ENCODE measurements around the gene RPS21.

RPS21 gene

DNA sequence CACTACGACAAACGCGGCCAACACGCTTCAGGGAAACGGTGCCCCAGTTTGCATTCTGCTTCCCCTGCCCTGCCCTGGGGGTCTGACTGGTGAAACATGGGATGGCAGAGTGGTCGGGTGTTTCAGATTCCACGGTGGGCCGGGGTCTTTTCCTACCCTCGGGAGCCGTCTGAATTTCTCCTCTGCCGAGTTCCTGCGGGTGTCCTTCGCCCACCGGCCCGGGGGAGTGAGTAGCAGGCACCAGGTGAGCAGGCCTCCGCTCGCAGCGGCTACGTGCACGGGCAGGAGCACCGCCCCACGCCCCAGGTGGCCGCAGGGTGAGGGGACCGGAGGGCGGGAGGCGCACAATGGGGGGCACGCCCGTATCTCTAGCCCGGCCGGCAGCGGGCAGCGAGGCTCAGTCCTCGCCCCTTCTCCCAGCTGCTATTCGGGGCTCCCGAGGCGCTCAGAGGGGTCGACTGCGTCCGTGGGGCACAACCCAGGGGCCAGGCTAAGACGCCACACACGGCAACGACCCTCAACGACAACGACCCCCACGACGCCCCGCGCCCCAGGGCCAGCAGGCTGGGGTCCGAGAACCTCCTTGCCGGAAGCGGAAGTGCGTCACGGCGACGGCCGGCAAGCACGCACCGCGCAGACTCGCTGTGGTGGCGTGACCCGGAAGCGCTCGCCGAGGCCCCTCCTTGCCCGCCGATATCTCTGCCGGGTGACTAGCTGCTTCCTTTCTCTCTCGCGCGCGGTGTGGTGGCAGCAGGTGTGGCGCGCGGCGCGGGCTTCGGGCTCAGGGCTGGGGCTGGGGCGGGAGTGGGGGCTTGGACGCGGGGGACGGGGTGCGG, at the start of gene RPS21:
RPS21 (plus strand) TSS at position 721 of the 836 bp plus-strand sequence. CDS start 236 bp downstream, outside the sequence.
- peak; percentile 97 for DNase-seq (ENCODE audit: low read depth, low spot score)

DNA sequence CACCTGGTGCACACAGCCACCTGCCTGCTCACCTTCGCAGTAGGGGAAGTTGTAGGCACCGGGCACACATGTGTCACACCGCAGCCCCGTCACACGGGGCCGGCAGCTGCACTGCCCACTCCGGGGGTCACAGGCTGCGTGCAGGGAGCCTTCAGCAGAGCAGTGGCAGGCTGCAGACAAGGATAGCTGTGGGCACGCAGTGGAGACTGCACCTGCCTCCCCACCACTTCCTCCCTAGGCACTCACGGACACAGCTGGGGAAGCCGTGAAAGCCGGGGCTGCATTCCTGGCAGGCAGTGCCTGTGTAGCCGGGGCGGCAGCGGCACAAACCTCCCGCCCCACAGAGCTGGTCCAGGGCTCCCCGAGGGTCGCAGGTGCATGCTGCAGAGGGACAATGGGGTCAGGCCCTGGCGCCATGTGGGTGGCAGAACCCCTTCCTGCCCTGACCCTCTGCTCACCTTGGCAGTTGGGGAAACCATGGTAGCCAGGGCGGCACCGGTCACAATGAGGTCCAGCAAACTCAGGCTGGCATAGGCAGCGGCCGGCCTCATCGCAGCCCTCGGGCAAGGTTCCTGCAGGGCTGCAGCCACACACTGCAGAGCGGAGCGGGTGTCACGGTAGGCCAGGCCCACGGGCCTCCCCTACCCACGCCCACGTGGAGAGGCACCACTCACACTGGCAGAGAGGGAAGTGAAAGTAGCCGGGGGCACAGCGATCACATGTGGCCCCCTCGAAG, 49.2 kb upstream of the RPS21 start:
- no peak for DNase-seq (ENCODE audit: low read depth, low spot score)

DNA sequence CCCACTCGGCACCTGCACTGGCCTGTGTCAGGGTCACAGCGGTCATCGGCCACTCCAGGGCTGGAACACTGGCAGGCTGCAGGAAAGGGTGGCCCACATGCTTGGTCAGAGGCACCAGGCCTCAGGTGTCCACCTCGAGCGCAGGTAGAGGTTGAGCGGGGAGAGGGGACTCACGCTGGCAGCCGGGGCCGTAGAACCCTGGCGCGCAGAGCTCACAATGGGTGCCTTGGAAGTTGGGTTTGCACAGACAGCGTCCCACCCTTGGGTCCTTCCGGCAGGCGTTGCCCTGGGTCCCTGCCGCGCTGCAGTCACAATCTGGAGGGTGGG, 48.6 kb upstream of the RPS21 start:
- no peak for DNase-seq (ENCODE audit: low read depth, low spot score)

DNA sequence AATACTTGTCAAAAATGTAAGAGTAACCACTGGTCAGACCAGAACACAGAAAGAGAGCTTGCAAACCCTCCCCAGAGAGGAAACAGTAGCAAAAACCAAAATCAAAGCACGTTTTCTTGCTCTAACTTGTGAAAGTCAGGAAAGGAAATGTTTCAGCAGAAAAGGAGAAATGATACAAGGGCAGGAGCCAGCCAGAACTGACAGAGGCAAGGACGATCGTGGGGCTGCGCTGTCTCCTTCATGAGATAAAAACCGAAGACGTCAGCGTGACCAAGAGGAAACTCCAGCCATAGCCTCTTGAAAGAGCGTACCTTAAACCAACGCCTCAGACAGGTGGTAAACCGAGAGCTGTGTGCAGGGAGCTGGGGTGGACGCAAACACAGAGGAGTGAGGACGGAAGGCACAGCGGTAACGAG, 47.2 kb upstream of the RPS21 start:
- DNase-seq (ENCODE audit: low read depth, low spot score): no peak

DNA sequence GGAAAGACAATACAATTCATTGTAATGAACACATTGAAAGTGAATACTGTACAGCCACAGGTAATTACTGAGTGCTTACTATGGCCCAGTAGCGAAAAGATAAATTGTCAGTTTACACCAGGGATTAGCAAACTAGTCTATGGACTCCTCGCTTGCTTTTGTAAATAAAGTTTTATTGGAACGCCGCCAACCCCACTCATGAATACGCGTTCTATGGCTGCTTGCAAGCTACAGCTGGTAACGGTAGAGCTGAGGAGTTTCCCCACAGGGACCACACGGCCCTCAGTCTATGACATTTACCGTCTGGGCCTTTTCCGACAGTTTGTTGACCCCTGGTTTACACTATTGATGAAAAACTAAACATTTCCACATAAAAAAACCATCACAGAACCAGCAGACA, 44.0 kb upstream of the RPS21 start:
- DNase-seq (ENCODE audit: low read depth, low spot score): no peak

DNA sequence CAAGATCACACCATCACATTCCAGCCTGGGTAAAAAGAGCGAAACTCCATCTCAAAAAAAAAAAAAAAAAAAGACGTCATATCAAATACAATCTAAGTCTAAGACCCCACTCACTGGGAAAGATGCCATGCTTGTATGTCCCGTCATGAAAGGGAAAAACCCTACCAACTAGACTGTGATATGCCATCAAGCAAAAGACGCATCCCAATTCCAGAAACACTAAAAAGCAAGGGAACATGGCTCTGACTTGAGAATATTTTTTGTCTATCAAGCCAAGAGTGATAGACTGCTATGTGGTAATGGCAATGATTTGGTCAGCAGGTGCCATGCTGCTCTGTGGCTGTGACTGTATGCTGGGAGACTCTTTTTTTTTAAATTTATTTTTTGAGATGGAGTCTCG, 42.8 kb upstream of the RPS21 start:
- no peak for DNase-seq (ENCODE audit: low read depth, low spot score)

DNA sequence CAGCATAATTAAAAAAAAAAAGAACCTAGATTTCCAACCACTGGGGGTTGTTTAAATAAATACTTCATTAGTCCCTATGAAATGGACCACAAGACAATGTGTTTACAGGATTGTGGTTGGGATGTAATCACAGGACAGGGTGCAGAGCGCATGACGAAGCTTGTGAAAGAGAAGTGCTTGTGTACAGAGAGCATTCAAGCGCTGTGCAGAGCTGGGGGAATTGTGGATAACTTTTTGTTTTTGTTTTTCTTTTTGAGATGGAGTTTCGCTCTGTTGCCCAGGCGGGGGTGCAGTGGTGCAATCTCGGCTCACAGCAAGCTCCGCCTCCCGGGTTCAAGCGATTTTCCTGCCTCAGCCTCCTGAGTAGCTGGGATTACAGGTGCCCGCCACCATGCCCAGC, 42.1 kb upstream of the RPS21 start:
- no peak for DNase-seq (ENCODE audit: low read depth, low spot score)

DNA sequence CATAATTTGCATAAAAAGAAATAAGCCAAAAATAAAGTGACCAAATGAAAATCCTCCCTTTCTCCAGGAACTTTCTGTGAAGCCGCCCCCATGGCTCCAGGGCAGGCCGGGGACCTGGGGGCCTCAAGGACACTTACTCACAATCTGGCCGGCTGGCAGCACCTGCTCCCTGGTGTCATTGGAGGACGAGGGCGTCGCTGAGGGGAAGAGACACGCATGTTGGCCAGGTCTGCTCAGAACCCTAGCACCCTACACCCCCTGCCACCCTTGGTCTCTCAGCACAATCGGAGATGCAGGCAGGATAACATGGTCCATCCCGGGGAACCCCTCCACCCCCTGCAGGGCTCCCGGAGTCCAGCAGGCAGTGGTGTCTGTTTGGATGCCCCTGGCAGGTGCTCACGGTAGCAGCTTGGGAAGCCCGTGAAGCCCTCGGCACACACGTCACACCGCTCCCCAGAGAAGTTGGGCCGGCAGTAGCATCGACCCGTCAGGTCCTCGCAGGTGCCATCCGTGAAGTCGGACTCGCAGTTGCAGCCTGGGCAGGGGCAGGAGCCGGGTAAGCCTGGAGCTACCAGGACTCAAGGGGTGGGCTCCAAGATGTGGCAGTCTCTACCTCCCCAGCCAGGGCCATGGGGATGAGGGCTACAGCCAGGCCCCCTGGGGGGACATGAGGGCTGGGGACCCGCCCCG, 41.1 kb upstream of the RPS21 start:
- DNase-seq (ENCODE audit: low read depth, low spot score): no peak

DNA sequence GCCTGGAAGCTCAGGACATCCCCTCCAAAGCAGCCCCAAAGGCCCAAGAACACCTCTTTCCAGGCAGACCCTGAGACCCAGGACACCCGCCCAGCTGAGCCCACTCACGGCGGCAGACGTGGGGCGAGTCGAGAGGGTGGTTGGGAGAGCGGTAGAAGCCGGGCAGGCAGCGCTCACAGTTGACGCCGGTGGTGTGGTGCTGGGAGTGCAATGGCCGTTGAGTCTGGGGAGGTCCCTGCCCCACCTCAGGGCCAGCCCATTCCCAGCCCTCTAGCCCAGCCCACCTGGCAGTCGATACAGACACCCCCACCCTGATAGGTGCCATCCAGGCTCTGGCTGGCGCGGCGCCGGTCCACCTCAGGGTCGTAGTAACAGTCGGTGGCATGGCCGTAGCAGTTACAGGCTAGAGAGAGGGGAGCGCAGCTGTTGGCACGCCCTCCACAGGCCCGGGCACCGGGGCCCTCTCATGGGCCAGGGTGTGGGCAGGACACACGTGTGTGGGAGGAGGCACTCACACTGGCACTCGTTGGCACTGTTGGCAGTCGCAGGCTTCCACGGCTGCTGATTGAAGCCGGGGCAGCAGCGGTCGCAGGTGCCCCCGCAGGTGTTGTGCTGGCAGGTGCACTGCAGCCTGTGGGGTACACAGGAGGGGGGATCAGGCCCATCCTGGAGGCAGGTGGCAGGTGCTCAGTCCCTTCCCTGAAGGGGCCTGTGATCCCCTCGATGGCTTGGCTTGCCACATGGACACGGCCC, 40.3 kb upstream of the RPS21 start:
- no peak for DNase-seq (ENCODE audit: low read depth, low spot score)

DNA sequence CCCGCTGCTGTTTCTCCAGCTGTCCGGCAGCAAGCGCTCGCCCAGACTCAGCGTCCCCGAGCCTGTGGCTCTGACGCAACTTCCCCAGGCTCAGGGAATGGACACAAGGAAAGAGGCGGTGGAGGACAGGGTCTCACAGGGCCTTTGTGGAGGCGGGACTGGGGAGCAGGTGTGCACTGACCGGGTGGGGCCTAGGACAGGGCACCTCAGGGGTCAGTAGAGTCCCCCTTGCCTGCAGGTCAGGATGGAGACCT, 39.8 kb upstream of the RPS21 start:
- DNase-seq (ENCODE audit: low read depth, low spot score): no peak

DNA sequence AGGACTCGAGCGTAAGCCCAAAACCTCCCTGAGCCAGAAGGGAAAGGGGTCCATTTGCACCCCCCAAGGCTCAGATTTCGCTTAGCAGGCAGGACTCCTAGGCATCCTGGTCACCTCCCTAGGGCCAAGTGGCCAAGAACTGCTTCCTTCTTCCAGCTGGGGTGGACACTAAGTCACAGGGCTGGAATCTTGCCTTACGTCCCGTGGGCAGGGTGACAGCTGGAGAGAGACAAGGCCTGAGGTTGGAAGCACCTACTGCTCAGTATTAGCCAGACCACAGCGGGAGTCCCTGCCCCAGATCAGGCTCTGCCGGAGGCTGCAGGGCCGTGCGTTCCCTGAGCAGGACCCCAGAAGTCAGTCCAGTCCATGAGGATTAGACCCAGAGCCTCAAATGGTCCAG, 39.5 kb upstream of the RPS21 start:
- DNase-seq (ENCODE audit: low read depth, low spot score): no peak

DNA sequence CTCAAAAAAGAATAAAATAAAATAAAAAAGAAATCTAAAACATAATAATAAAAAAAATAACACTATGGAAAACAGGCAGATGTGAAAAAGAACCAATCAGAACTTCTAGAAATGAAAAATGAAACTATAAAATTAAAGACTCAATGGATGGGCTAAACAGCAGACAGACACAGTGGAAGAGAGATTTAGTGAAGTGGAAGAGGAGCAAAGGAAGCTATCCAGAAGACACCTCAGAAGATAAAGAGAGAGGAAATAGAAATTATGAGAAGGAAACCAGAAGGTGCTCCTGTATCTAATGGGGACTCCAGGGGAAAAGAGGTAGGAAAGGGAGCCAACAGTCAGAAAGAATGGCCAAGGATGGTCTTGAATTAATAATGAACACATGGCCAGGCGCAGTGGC, 38.3 kb upstream of the RPS21 start:
- no peak for DNase-seq (ENCODE audit: low read depth, low spot score)

DNA sequence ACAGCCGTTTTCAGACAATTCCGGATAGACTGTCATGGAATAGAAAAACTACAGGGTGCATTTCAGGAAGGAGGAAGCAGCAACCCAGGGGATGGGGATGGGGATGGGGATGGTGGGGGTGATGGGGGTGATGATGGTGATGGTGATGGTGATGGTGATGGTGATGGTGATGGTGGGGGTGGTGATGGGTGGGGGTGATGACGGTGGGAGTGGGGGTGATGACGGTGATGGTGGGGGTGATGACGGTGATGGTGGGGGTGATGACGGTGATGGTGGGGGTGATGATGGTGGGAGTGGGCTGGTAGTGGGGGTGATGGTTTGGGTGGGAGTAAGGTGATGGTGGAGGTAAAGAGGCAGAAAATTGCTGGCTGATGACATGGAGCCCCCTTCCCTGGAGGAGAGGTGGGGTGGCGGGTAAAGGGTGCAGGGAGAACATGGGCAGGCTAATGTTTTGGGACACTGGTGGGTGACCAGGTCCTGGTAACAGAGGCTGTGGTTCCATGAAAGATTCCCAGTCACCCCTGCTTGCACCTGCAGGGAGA, 37.3 kb upstream of the RPS21 start:
- no peak for DNase-seq (ENCODE audit: low read depth, low spot score)

DNA sequence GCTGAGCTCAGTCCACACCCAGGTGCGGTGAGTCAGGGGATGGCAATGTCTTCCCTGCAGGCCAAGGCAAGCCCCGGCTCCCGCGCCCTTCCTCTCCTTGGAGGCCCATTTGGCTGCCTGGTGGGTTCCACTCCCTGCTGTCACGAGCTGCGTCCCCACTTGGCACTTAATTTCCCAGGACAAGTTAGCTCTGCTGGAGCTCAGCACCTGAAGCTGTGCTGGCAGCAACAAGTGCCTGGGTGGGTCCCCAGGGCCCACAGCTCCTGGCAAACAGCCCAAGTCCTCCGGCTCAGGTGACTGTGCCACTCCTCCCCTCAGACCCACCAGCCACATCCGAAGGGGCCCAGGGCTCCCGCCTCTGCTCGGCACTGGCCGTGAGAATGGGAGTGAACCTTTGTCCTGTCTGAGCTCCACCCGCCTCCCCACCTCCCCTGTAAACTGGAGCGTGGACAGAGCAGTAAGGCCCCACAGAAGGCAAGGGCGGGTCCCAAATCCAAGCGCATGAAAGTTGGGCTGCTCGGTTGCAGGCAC, 36.7 kb upstream of the RPS21 start:
- DNase-seq (ENCODE audit: low read depth, low spot score): peak; percentile 55

DNA sequence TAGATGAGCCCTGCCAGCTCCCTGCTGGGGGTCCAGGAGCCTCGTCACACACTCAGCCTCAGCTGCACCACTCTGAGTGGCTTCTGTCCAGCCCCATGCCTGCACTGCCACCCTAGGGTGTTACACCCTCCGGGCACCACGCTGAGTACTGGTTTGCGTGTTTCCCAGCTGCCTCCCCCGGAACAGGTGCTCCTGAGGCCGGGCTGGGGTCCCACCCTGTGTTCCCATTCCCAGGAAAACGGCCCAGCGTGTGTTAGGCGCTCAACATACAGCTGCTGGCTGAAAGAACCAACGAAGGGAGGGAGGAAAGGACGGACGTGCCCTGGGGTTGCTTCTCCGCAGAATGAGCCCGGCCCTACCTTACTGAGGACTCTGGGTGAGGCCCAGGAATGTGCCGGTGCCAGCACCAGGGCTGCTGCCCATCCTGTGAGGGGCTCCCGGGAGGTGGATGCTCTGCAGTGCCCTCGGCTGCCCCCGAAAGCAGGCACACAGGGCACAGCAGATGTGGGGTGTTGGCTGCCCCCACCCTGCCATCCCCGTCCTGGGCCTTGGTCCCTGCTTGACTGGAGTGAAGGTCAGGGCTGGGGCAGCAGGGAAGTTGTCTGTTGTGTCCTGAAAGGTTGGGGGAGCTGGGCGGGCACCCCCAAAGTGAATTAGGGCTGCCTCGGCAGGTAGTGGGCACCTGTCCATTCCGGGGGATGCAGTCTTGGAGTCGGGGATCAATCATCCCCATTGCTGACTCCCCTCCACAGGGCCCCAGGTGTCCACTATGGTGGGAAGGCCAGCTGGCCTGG, 36.1 kb upstream of the RPS21 start:
- DNase-seq (ENCODE audit: low read depth, low spot score): no peak

DNA sequence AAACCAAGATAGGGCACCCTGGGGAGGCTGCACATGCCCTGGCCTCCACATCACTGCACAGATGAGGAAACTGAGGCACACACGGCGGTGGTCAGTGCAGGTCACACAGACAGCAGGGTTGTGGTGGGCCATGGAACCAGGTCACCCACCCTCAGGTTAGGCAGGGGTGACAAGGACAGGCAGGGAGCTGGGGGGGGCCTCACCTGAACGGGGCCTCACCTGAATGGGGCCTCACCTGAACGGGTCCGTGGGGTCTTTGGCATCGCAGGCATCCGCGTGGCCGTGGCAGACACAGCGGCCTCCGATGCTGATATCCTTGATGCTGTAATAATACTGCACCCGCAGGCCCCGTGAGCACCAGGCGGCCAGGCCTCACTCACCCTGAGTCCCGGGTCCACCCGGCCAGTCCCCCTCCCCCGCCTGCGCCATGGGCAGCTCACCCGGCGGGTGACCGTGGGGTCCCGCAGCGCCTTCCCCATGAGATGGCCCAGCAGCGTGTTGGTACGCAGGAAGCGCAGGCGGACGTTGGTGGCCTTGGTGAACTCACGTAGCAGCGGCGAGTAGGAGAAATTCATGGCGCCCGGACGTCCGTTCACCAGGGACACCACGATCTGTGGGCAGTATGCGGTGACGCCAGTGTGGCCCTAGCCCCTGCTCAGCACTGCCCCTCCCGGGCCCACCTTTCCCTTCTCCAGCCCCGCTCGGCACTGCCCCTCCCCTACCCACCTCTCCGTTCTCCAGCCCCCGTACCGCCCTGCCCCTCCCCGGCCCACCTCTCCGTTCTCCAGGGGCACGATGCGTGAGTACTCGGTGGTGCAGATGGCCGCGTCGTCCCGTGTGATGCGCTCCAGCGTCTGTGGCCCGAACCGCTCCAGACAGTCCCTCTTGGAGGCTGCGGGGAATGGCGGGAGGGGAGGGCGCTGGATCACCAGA, 35.2 kb upstream of the RPS21 start:
- DNase-seq (ENCODE audit: low read depth, low spot score): no peak

DNA sequence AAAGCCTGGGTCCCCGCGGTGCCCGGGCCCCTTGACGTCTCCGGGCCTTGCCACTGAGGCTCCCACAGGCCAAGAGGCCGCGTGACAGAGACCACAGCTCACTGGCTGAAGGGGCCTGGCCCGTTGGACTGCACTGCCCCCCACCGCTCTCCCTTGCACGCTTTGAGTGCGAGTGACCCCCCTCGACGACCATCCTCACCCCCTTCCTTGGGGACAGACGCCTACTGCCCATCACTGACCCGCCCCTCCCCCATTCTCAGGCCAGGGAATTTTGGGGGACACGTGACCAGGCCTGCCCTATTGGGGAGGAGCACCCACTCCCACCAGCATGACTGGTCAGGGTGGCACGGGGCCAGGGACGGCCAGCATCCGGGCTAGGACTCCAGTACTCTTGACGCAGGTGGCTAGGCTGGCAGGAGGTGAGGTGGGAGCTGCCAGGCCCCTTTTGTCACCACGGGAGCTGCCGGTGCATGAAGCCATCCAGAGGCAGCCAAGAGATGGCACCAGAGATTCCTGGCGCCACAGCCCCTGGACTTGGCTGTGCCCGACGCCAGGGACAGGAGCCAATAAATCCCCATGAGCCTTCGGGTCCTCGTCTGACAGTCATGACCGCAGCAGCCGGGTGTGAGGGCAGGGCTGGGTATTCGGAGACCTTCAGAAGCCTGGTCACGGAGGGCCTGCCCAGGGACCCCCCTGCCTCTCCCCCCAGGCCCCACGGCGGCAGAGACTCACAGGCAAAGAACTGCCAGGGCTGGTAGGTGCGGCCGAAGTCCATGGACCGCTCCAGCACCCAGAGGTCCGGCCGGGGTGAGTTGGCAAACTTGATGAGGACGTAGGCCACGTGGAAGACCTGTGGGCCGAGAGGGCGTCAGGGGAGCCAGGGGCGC, 34.3 kb upstream of the RPS21 start:
- peak; percentile 85 for DNase-seq (ENCODE audit: low read depth, low spot score)

DNA sequence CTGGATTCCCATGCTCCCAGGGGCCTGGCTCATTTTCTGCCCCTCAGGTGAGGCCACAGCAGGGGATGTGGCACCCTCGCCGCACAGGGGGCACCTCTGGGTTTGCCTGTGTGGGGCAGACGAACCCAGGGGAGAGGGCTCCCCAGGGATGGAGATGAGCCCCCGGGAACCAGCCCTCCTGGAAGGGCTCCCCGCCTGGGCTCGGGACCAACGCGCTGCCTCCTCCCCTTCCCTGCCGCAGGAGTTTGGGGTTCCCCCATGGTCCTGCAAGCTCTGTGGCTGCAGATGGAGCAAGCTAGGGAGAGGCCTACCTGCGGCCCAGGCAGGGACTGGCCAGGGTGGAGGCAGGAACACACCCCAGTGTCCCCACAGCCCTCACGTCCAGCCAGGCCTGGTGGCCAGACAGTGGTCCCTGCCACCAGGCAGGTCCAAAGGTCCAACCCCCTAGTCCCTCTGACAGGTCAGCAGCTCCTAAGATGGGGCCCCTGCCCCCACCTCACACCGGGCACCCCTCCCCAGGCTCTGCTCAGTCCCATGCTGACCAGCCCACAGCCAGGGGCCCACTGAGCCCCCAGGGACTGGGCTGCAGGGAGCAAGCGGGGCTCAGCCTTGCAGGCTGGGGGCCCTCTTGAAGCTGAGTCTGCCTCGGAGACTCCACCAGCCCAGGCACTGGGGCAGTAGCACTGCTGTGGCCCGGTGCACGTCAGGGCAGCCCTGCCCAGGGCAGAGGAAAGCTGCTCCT, 33.4 kb upstream of the RPS21 start:
- DNase-seq (ENCODE audit: low read depth, low spot score): no peak
